Measurements from ENCODE around the gene AASS. TPM values are rescaled to one million over a fixed set of nuclear protein-coding genes. Genes with fewer than 3 reads are reported as not detected.
A peak's percentile ranks its signal among the peaks of the same experiment; 100 is the strongest.

The AASS gene
- total RNA-seq, 1 experiment from 2014 or later: 12.6 TPM

GRCh38 chr7:122068046-122068445, 76.0 kb downstream of the AASS start:
- no peak for DNase-seq (ENCODE audit: low read depth, low spot score)
- in situ Hi-C loops (cut with HindIII; ENCODE audit: low pct_unique_long_range_greater_than_20kb, low sequenced_read_pairs): no loop called here

- DNase-seq (ENCODE audit: low read depth, low spot score): no peak
- in situ Hi-C loops (cut with HindIII; ENCODE audit: low pct_unique_long_range_greater_than_20kb, low sequenced_read_pairs): no loop called here
Observed at GRCh38 chr7:122067077-122067476, 77.0 kb downstream of the AASS start.

- DNase-seq (ENCODE audit: low read depth, low spot score): peak; percentile 41
- in situ Hi-C loops (cut with HindIII; ENCODE audit: low pct_unique_long_range_greater_than_20kb, low sequenced_read_pairs): no loop called here
Observed at GRCh38 chr7:122064971-122065370, 79.1 kb downstream of the AASS start.

GRCh38 chr7:122063146-122063545, 80.9 kb downstream of the AASS start:
- DNase-seq (ENCODE audit: low read depth, low spot score): no peak
- in situ Hi-C loops (cut with HindIII; ENCODE audit: low pct_unique_long_range_greater_than_20kb, low sequenced_read_pairs): no loop called here

- in situ Hi-C loops (cut with HindIII; ENCODE audit: low pct_unique_long_range_greater_than_20kb, low sequenced_read_pairs): no loop called here
- peak; percentile 70 for DNase-seq (ENCODE audit: low read depth, low spot score)
Observed at GRCh38 chr7:122059542-122059941, 84.5 kb downstream of the AASS start.

- in situ Hi-C loops (cut with HindIII; ENCODE audit: low pct_unique_long_range_greater_than_20kb, low sequenced_read_pairs): no loop called here
- no peak for DNase-seq (ENCODE audit: low read depth, low spot score)
Observed at GRCh38 chr7:122056977-122057376, 87.1 kb downstream of the AASS start.

GRCh38 chr7:122055073-122055472, 89.0 kb downstream of the AASS start:
- DNase-seq (ENCODE audit: low read depth, low spot score): no peak
- in situ Hi-C loops (cut with HindIII; ENCODE audit: low pct_unique_long_range_greater_than_20kb, low sequenced_read_pairs): no loop called here

GRCh38 chr7:122054393-122054792, 89.7 kb downstream of the AASS start:
- no peak for DNase-seq (ENCODE audit: low read depth, low spot score)
- in situ Hi-C loops (cut with HindIII; ENCODE audit: low pct_unique_long_range_greater_than_20kb, low sequenced_read_pairs): no loop called here

GRCh38 chr7:122046402-122046801, 97.6 kb downstream of the AASS start:
- no peak for DNase-seq (ENCODE audit: low read depth, low spot score)
- in situ Hi-C loops (cut with HindIII; ENCODE audit: low pct_unique_long_range_greater_than_20kb, low sequenced_read_pairs): no loop called here

GRCh38 chr7:122040147-122040546, 103.9 kb downstream of the AASS start:
- in situ Hi-C loops (cut with HindIII; ENCODE audit: low pct_unique_long_range_greater_than_20kb, low sequenced_read_pairs): no loop called here
- DNase-seq (ENCODE audit: low read depth, low spot score): no peak

GRCh38 chr7:122038904-122039303, 105.1 kb downstream of the AASS start:
- peak; percentile 22 for DNase-seq (ENCODE audit: low read depth, low spot score)
- in situ Hi-C loops (cut with HindIII; ENCODE audit: low pct_unique_long_range_greater_than_20kb, low sequenced_read_pairs): no loop called here

- in situ Hi-C loops (cut with HindIII; ENCODE audit: low pct_unique_long_range_greater_than_20kb, low sequenced_read_pairs): no loop called here
- DNase-seq (ENCODE audit: low read depth, low spot score): no peak
Observed at GRCh38 chr7:122038134-122038533, 105.9 kb downstream of the AASS start.

- in situ Hi-C loops (cut with HindIII; ENCODE audit: low pct_unique_long_range_greater_than_20kb, low sequenced_read_pairs): no loop called here
- DNase-seq (ENCODE audit: low read depth, low spot score): no peak
Observed at GRCh38 chr7:122035876-122036275, 108.2 kb downstream of the AASS start.

- in situ Hi-C loops (cut with HindIII; ENCODE audit: low pct_unique_long_range_greater_than_20kb, low sequenced_read_pairs): no loop called here
- DNase-seq (ENCODE audit: low read depth, low spot score): no peak
Observed at GRCh38 chr7:122033641-122034040, 110.4 kb downstream of the AASS start.

- in situ Hi-C loops (cut with HindIII; ENCODE audit: low pct_unique_long_range_greater_than_20kb, low sequenced_read_pairs): no loop called here
- DNase-seq (ENCODE audit: low read depth, low spot score): no peak
Observed at GRCh38 chr7:122027058-122027457, 117.0 kb downstream of the AASS start.

Small RNA genes within 50 kb of the gene (small RNA-seq; reads per million reads assigned to genes)
- 0 reads per million in 2 experiments for gene RNU7-154P

Other genes starting within 250 kb of the AASS start
- gene FEZF1, start 160.5 kb upstream of the AASS start, total RNA-seq (2014; rRNA removed; shearing (Covaris generic)): 2.1 and 2.7 TPM in 2 replicates